Measurements from ENCODE around the gene EPN2.

The EPN2 gene

DNA sequence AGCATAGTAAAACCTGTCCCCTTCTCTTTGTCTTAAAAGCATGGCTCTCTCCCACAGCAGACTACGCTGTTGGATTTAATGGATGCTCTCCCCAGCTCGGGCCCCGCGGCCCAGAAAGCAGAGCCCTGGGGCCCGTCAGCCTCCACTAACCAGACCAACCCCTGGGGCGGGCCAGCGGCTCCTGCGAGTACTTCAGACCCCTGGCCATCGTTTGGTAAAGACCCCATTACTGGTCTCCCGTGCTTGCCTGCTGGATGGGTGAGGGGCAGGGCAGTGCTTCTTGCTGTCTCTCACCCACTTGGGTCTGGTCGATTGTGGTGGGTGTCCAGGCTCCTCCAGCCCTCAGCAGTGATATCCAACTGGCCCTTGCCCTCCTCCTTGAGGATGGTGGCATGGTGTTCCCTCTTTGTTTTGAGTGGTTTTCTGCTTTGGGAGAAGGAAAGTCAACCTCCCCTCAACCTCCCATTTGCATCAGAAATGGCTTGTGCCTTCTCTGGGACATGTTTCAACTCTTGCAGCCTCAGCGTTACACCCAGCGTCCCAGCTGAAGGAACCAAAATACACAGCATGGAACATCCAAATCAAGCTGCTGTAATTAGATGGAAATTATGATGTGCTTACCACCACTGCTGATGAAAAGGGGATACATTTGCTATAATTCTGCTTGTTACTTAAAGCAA, 76.0 kb downstream of the EPN2 start:
- H3K27ac ChIP-seq, result peak overlapping the region; percentile 27

DNA sequence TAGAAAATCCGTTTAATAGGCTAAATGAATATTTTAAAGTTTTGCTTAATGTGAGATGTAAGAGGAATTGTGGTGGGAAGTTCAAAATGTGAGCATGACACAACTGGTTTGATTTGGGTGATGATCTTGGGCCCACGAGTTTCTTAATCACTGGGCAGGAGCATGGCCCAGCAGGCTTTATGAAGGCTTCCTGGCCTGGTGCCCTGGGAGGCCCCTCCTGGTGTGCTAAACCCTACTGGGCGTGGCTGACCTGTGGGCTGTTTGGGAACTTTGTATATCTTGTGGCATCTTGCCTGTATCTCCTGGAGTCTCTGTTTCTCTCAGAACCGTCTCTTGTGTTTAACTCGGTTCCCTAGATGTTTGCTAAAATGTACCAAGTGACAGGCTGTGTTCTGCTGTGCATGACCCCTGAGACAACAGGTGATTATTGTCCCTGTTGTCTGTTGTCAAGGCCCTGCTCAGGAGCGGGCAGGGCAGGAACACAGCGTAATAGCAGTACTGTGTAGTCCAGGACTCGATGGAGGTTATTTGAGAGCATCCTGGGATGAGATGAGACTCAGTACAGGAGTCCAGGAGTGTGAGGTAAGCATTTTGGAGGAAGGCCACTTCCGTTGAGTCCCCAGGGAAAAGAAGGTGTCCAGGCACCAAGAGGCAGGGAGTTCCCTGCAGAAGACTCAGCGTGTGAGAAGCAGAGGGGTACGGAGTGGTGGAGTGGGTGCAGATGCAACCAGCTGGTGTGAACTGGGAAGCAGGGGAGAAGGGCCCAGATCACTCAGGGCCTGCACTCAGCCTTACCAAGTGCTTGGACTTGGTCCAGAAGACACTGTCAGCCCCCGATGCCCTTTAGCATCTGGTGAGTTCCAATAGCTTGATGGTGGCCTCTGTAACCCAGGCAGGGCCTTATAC, 76.8 kb downstream of the EPN2 start:
- TF ChIP-seq, protein P1, sequence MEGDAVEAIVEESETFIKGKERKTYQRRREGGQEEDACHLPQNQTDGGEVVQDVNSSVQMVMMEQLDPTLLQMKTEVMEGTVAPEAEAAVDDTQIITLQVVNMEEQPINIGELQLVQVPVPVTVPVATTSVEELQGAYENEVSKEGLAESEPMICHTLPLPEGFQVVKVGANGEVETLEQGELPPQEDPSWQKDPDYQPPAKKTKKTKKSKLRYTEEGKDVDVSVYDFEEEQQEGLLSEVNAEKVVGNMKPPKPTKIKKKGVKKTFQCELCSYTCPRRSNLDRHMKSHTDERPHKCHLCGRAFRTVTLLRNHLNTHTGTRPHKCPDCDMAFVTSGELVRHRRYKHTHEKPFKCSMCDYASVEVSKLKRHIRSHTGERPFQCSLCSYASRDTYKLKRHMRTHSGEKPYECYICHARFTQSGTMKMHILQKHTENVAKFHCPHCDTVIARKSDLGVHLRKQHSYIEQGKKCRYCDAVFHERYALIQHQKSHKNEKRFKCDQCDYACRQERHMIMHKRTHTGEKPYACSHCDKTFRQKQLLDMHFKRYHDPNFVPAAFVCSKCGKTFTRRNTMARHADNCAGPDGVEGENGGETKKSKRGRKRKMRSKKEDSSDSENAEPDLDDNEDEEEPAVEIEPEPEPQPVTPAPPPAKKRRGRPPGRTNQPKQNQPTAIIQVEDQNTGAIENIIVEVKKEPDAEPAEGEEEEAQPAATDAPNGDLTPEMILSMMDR (IDR thresholded peaks at IDR 0.05), result no peak
- H2AFZ ChIP-seq, result no peak overlapping the region
- peaks cover 7% of the 10 kb centered on the region for H3K79me2 ChIP-seq
- no peak overlapping the region for H3K4me3 ChIP-seq (ENCODE audit: low read depth, low read length)
- H3K9ac ChIP-seq, result no peak overlapping the region
- H3K36me3 ChIP-seq (ENCODE audit: control insufficient read depth, insufficient read depth, low read length), result no peaks in the 10 kb centered on the region
- no peaks in the 10 kb centered on the region for H3K9me3 ChIP-seq (ENCODE audit: control insufficient read depth, low read length)
- H3K27ac ChIP-seq, result peak overlapping the region; percentile 27
- peaks cover 26% of the 10 kb centered on the region for H3K4me1 ChIP-seq
- H3K27me3 ChIP-seq (ENCODE audit: control insufficient read depth, insufficient read depth, low read length), result no peaks in the 10 kb centered on the region
- H3K4me2 ChIP-seq (ENCODE audit: low read length), result no peak overlapping the region

More for the DNA sequence above, 76.0 kb downstream of the EPN2 start:
- Histone ChIP-seq H3K9ac (no peak overlapping the region), H2AFZ (no peak overlapping the region), H3K4me3 (ENCODE audit: low read depth, low read length) (no peak overlapping the region), H3K36me3 (ENCODE audit: control insufficient read depth, insufficient read depth, low read length) (no peaks in the 10 kb centered on the region), H3K4me1 (peaks cover 26% of the 10 kb centered on the region), H3K79me2 (peaks cover 7% of the 10 kb centered on the region), H3K4me2 (ENCODE audit: low read length) (no peak overlapping the region), H3K27me3 (ENCODE audit: control insufficient read depth, insufficient read depth, low read length) (no peaks in the 10 kb centered on the region), H3K9me3 (ENCODE audit: control insufficient read depth, low read length) (no peaks in the 10 kb centered on the region)
- TF ChIP-seq, protein P1 (IDR thresholded peaks at IDR 0.05), result no peak

DNA sequence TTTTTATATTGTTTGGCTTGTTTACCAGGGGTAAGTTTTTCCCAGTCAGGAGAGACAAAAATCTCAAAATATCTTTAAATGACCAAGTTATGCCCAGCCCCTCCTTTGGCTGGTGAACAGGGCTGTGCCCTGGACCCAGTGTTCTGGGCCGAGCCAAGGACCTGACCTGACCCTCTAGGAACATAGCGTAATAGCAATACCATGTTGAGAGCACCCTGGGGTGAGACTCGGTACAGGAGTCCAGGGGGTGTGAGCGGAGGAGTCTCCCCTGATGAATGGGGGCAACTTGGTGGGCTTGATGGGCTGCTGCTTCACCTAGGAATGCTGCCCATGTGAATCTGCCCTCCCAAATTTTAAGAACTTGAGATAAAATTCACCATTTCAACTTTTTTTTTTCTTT, 77.9 kb downstream of the EPN2 start:
- Histone ChIP-seq H3K4me1 (peaks cover 26% of the 10 kb centered on the region), H3K27ac (no peak overlapping the region), H3K79me2 (peaks cover 7% of the 10 kb centered on the region), H3K9ac (no peak overlapping the region), H2AFZ (no peak overlapping the region), H3K9me3 (ENCODE audit: control insufficient read depth, low read length) (no peaks in the 10 kb centered on the region), H3K36me3 (ENCODE audit: control insufficient read depth, insufficient read depth, low read length) (no peaks in the 10 kb centered on the region), H3K4me2 (ENCODE audit: low read length) (no peak overlapping the region), H3K27me3 (ENCODE audit: control insufficient read depth, insufficient read depth, low read length) (no peaks in the 10 kb centered on the region), H3K4me3 (ENCODE audit: low read depth, low read length) (no peak overlapping the region)
- TF ChIP-seq, protein P1 (IDR thresholded peaks at IDR 0.05), result no peak

DNA sequence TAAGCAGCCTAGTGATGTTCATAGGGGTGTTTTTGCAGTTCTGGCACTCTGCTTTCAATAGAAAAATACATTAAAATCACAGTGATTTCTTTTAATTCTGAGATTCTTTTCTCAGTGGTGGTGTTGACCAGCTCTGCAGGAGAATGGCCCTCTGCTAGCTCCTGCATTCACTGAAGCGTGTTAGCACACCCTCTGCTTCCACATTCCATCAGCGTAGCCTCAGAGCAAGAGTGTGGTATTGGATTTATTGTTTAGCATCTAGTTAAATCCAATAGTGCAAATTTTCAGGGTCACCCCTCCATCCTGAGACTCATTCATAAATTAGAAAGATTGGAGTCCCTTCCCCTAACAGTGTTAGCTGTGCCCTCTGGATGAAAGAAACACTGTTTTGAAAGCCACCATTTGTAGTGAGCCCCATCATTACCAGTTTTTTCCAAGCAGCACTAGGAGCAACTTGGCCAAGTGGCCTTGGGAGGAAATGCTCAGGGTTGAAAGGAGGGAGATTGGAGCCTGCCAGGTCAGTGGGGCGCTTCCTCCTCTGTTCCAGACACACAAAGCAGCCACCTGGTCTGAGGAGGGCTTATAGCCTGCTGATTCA, 79.7 kb downstream of the EPN2 start:
- peaks cover 26% of the 10 kb centered on the region for H3K4me1 ChIP-seq
- no peaks in the 10 kb centered on the region for H3K36me3 ChIP-seq (ENCODE audit: control insufficient read depth, insufficient read depth, low read length)
- peak overlapping the region; percentile 39 for H2AFZ ChIP-seq
- H3K27ac ChIP-seq, result peak overlapping the region; percentile 84
- H3K9me3 ChIP-seq (ENCODE audit: control insufficient read depth, low read length), result no peaks in the 10 kb centered on the region
- no peak overlapping the region for H3K9ac ChIP-seq
- H3K4me2 ChIP-seq (ENCODE audit: low read length), result peak overlapping the region; percentile 14
- no peaks in the 10 kb centered on the region for H3K27me3 ChIP-seq (ENCODE audit: control insufficient read depth, insufficient read depth, low read length)
- peaks cover 4% of the 10 kb centered on the region for H3K79me2 ChIP-seq
- H3K4me3 ChIP-seq (ENCODE audit: low read depth, low read length), result no peak overlapping the region
- TF ChIP-seq, protein P1 (IDR thresholded peaks at IDR 0.05), result no peak

Measured in parathyroid adenoma (tissue), 2 donors.